GM23338 (cell line): ENCODE measurements around the gene RYR2. TPM values are rescaled to one million over a fixed set of nuclear protein-coding genes. Genes with fewer than 3 reads are reported as not detected.

Source experiments
- ATAC-seq: fragments of 200-7000 bp; cut with Tn5 transposase; 3 replicates; pipeline ENCODE4 v1.9.1; 2020
- DNase-seq: peaks from one replicate; pipeline ENCODE4 v3.0.0-alpha.2; 2015; ENCODE audit warnings: low spot score
- H2AFZ ChIP-seq: fragments of 200-600 bp; sonication (generic); 2 replicates; pipeline ENCODE4 v1.8.0; 2016; ENCODE audit warnings: antibody characterized with exemption, mild to moderate bottlenecking, moderate library complexity
- H3F3A ChIP-seq: fragments of 200-600 bp; sonication (generic); replicated peaks from 2 replicates; pipeline ENCODE4 v1.8.0; 2017; ENCODE audit warnings: antibody characterized with exemption, mixed run types, low read depth
- H3K27ac ChIP-seq: fragments of 200-600 bp; sonication (generic); 2 replicates; pipeline ENCODE4 v1.6.1; 2016; ENCODE audit warnings: low read depth
- H3K27me3 ChIP-seq: fragments of 200-600 bp; sonication (generic); 2 replicates; pipeline ENCODE4 v1.8.0; 2016; ENCODE audit warnings: mild to moderate bottlenecking, mixed run types, moderate library complexity; ENCODE audit not compliant: insufficient read depth
- H3K36me3 ChIP-seq: fragments of 200-600 bp; sonication (generic); 2 replicates; pipeline ENCODE4 v1.8.0; 2016; ENCODE audit warnings: mild to moderate bottlenecking; ENCODE audit not compliant: insufficient read depth
- H3K4me1 ChIP-seq: fragments of 200-600 bp; sonication (generic); 2 replicates; pipeline ENCODE4 v1.8.0; 2016; ENCODE audit warnings: mild to moderate bottlenecking, moderate library complexity; ENCODE audit not compliant: insufficient read depth
- H3K4me2 ChIP-seq: fragments of 200-600 bp; sonication (generic); 2 replicates; pipeline ENCODE4 v1.7.1; 2017; ENCODE audit warnings: mixed run types
- H3K4me3 ChIP-seq: fragments of 200-600 bp; sonication (generic); 2 replicates; pipeline ENCODE4 v1.6.1; 2016; ENCODE audit warnings: mixed run types
- H3K79me2 ChIP-seq: fragments of 200-600 bp; sonication (generic); replicated peaks from 2 replicates; pipeline ENCODE4 v1.8.0; 2017; ENCODE audit warnings: mild to moderate bottlenecking; ENCODE audit not compliant: insufficient read depth
- H3K9me2 ChIP-seq: fragments of 200-600 bp; sonication (generic); 2 replicates; pipeline ENCODE4 v1.8.0; 2017; ENCODE audit not compliant: insufficient read depth
- H4K20me1 ChIP-seq: fragments of 200-600 bp; sonication (generic); replicated peaks from 2 replicates; pipeline ENCODE4 v1.8.0; 2017; ENCODE audit warnings: mild to moderate bottlenecking; ENCODE audit not compliant: insufficient read depth
- H3K27ac Mint-ChIP-seq: 2 replicates; pipeline ENCODE4 v1.8.0; 2020; ENCODE audit warnings: inconsistent platforms, mild to moderate bottlenecking, moderate library complexity, mixed read lengths
- H3K27me3 Mint-ChIP-seq: 3 replicates; pipeline ENCODE4 v1.8.0; 2022; ENCODE audit warnings: low read depth, mild to moderate bottlenecking, moderate library complexity, mixed read lengths, inconsistent platforms; ENCODE audit not compliant: insufficient read depth, poor library complexity
- H3K36me3 Mint-ChIP-seq: 3 replicates; pipeline ENCODE4 v1.8.0; 2021; ENCODE audit warnings: low read depth, mild to moderate bottlenecking, inconsistent platforms, moderate library complexity, mixed read lengths
- H3K4me1 Mint-ChIP-seq: 3 replicates; pipeline ENCODE4 v1.8.0; 2020; ENCODE audit warnings: mild to moderate bottlenecking, inconsistent platforms, mixed read lengths
- H3K4me3 Mint-ChIP-seq: 3 replicates; pipeline ENCODE4 v1.8.0; 2021; ENCODE audit warnings: moderate library complexity, mild to moderate bottlenecking, inconsistent platforms, mixed read lengths
- H3K9me3 Mint-ChIP-seq: 3 replicates; pipeline ENCODE4 v1.8.0; 2020; ENCODE audit warnings: moderate library complexity, mild to moderate bottlenecking, inconsistent platforms, mixed read lengths
- CREB1 ChIP-seq: fragments of 250-450 bp; sonication (Bioruptor Pico); IDR thresholded peaks from 2 replicates; pipeline ENCODE4 v1.5.0; 2020; ENCODE audit warnings: low read depth, mild to moderate bottlenecking, moderate library complexity
- CTCF ChIP-seq, 2 experiments: fragments of 200-600 bp in 1 of 2; sonication (generic) in 1 of 2; conservative IDR thresholded peaks; 2 replicates each; pipeline versions ENCODE4 v1.5.1 to v1.6.1; 2016 to 2017; ENCODE audit warnings: antibody characterized with exemption in 2 of 2, low read depth in 2 of 2, mild to moderate bottlenecking in 2 of 2, moderate library complexity in 1 of 2
- ETS1 ChIP-seq: IDR thresholded peaks from 2 replicates; pipeline ENCODE4 v1.6.1; 2016; ENCODE audit warnings: antibody characterized with exemption
- EZH2 ChIP-seq: fragments of 200-600 bp; sonication (generic); IDR thresholded peaks from one replicate; pipeline ENCODE4 v1.8.0; 2017; ENCODE audit warnings: antibody characterized with exemption, mild to moderate bottlenecking, low read depth; ENCODE audit not compliant: unreplicated experiment
- EZH2phosphoT487 ChIP-seq: fragments of 200-600 bp; sonication (generic); IDR thresholded peaks from one replicate; pipeline ENCODE4 v1.8.1; 2018; ENCODE audit warnings: antibody characterized with exemption; ENCODE audit not compliant: unreplicated experiment
- JUNB ChIP-seq: IDR thresholded peaks from one replicate; pipeline ENCODE4 v1.6.1; 2016; ENCODE audit warnings: antibody characterized with exemption; ENCODE audit not compliant: unreplicated experiment
- NANOG ChIP-seq: IDR thresholded peaks from 2 replicates; pipeline ENCODE4 v1.6.1; 2016; ENCODE audit warnings: antibody characterized with exemption, borderline replicate concordance
- POLR2AphosphoS5 ChIP-seq: IDR thresholded peaks from 2 replicates; pipeline ENCODE4 v1.6.1; 2016; ENCODE audit warnings: antibody characterized with exemption, low read depth
- REST ChIP-seq: IDR thresholded peaks from one replicate; pipeline ENCODE4 v1.6.1; 2018; ENCODE audit warnings: antibody characterized with exemption; ENCODE audit not compliant: unreplicated experiment
- STAT1 ChIP-seq: IDR thresholded peaks from one replicate; pipeline ENCODE4 v1.6.1; 2016; ENCODE audit warnings: antibody characterized with exemption; ENCODE audit not compliant: unreplicated experiment
- ZNF114 ChIP-seq: fragments of 250-450 bp; sonication (Bioruptor Pico); IDR thresholded peaks from 2 replicates; pipeline ENCODE4 v1.5.0; 2020; ENCODE audit warnings: mild to moderate bottlenecking, moderate library complexity
- ZNF331 ChIP-seq: fragments of 250-450 bp; sonication (Bioruptor Pico); IDR thresholded peaks from 2 replicates; pipeline ENCODE4 v1.5.0; 2020; ENCODE audit warnings: low read depth, mild to moderate bottlenecking, moderate library complexity
- ZNF462 ChIP-seq: fragments of 250-450 bp; sonication (Bioruptor Pico); IDR thresholded peaks from 2 replicates; pipeline ENCODE4 v1.5.0; 2020; ENCODE audit warnings: mild to moderate bottlenecking, moderate library complexity
- polyA plus RNA-seq: library from polyadenylated mRNA; unstranded; fragments of >200 nt; fragmentation: Nextera tagmentation; extraction: Ambion mirVana; gene quantifications from 2 replicates; pipeline ENCODE4 v1.2.1, GENCODE V29; 2016
- total RNA-seq: library from RNA; depleted of rRNA; stranded (reverse); fragments of >200 nt; shearing (Covaris generic); gene quantifications from 2 replicates; pipeline ENCODE4 v1.2.3, GENCODE V29; 2014

The RYR2 gene
- total and polyA plus RNA-seq, 2 experiments from 2014 or later, result 8.9 to 10.0 TPM

- no peak overlapping the region for H3K4me3 ChIP-seq
- no peaks in the 10 kb centered on the region for H3K36me3 ChIP-seq
- Mint-ChIP-seq H3K9me3 (no peaks in the 10 kb centered on the region), H3K4me1 (peaks cover 9% of the 10 kb centered on the region), H3K27ac (no peak overlapping the region), H3K27me3 (no peaks in the 10 kb centered on the region), H3K4me3 (no peak overlapping the region), H3K36me3 (no peaks in the 10 kb centered on the region)
- DNase-seq, result no peak
- no peaks in the 10 kb centered on the region for H3K4me1 ChIP-seq
- no peaks in the 10 kb centered on the region for H3F3A ChIP-seq
- H3K9me2 ChIP-seq, result no peaks in the 10 kb centered on the region; the same call in 1 of the 2 replicates
- no peak overlapping the region for H2AFZ ChIP-seq
- ATAC-seq, result no peak
- H4K20me1 ChIP-seq, result no peaks in the 10 kb centered on the region
- H3K79me2 ChIP-seq, result no peaks in the 10 kb centered on the region
- TF ChIP-seq REST, result no peak
- TF ChIP-seq ZNF462 (CRISPR knock-in tag), result no peak
- TF ChIP-seq ZNF331 (CRISPR knock-in tag), result no peak
- TF ChIP-seq STAT1, result no peak
- no peak for TF ChIP-seq ZNF114 (CRISPR knock-in tag)
- TF ChIP-seq ETS1, result no peak
- no peak for TF ChIP-seq EZH2phosphoT487
- TF ChIP-seq EZH2, result no peak
- no peak for TF ChIP-seq NANOG
- TF ChIP-seq POLR2AphosphoS5, result no peak
- TF ChIP-seq CREB1 (CRISPR knock-in tag), result no peak
- no peak for TF ChIP-seq JUNB
- no peak for TF ChIP-seq CTCF (conservative IDR thresholded peaks at IDR 0.05; ENCODE audit: low read depth in 2 of 2)
- H3K4me2 ChIP-seq, result no peak overlapping the region
- no peak overlapping the region for H3K27ac ChIP-seq
- H3K27me3 ChIP-seq, result no peaks in the 10 kb centered on the region
Observed at GRCh38 chr1:237655778-237656177, 613.8 kb downstream of the RYR2 start.
